HG03460 (cell line): Measurements from ENCODE around the gene PADI3.

Experiments used
- ATAC-seq: cut with Tn5 transposase; IDR thresholded peaks from one replicate; pipeline ENCODE4 v1.9.1; 2021; ENCODE audit not compliant: unreplicated experiment

PADI3 gene

GRCh38 chr1:17248781-17249180 is at the start of gene PADI3:
PADI3 (plus strand) TSS chr1:17249098; CDS start chr1:17249138, 40 bp downstream.
- ATAC-seq = no peak

GRCh38 chr1:17199267-17200044 is 49.4 kb upstream of the PADI3 start:
- no peak for ATAC-seq

- ATAC-seq = no peak
Observed at GRCh38 chr1:17200246-17200645, 48.7 kb upstream of the PADI3 start.

GRCh38 chr1:17200756-17201155 is 48.1 kb upstream of the PADI3 start:
- ATAC-seq = no peak

GRCh38 chr1:17201201-17202021 is 47.5 kb upstream of the PADI3 start:
- no peak for ATAC-seq

- ATAC-seq = no peak
Observed at GRCh38 chr1:17204546-17205440, 44.1 kb upstream of the PADI3 start, which contains the start of gene PADI1. PADI1 (plus strand) TSS chr1:17205128; CDS start chr1:17205218, 90 bp downstream.

GRCh38 chr1:17205652-17206051 is 43.2 kb upstream of the PADI3 start:
- no peak for ATAC-seq

- no peak for ATAC-seq
Observed at GRCh38 chr1:17206196-17206595, 42.7 kb upstream of the PADI3 start.

GRCh38 chr1:17207046-17207445 is 41.9 kb upstream of the PADI3 start:
- ATAC-seq = peak; percentile 43

DNA sequence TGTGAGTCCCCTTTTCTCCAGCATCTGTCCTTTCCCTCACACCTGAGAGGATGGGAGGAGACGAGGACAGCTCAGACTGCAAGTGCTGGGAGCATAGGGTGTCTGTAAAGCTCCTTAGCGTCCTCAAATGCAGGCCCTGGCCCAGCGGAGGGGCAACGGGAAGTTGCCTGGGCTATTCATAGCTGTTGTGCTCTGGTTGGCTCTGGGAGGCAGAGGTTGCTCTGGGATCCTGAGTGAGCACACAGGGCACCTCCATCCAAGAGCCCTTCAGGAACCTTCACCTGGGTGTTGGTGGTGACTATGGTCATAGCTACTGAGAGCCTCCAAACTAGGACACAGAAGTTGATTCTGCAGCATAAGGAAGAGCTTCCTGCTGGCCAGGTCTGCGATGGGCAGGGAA is 41.4 kb upstream of the PADI3 start:
- ATAC-seq = no peak

- ATAC-seq = peak; percentile 70
Observed at GRCh38 chr1:17207966-17208418, 40.9 kb upstream of the PADI3 start.

GRCh38 chr1:17208546-17208945 is 40.4 kb upstream of the PADI3 start:
- ATAC-seq = no peak

DNA sequence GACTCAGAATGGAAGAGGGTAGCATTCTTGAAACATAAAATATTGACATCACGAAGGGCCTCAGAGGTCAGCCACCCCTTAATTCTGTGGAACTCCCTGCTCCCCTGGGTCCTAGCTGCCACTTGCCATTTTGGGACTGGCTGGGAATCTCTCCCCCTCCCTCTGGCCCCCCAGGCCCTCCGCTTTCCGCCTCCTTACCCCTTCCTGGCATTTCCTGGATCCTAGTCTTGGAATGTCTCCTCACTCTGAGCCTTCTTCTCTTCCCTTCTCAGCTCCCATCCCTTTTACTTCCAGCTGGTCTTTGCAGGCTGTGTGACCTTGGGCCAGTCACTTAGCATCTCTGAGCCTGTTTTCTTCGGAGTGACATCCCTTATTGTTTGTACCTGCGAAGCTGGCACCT is 39.5 kb upstream of the PADI3 start:
- ATAC-seq = no peak

- no peak for ATAC-seq
Observed at GRCh38 chr1:17210176-17210575, 38.7 kb upstream of the PADI3 start.

- ATAC-seq = no peak
Observed at GRCh38 chr1:17211377-17211776, 37.5 kb upstream of the PADI3 start.

- no peak for ATAC-seq
Observed at GRCh38 chr1:17212009-17212408, 36.9 kb upstream of the PADI3 start.

GRCh38 chr1:17212487-17213121 is 36.3 kb upstream of the PADI3 start:
- no peak for ATAC-seq

- ATAC-seq = no peak
Observed at GRCh38 chr1:17213148-17213781, 35.6 kb upstream of the PADI3 start.

- ATAC-seq = no peak
Observed at GRCh38 chr1:17213782-17214148, 35.1 kb upstream of the PADI3 start.

DNA sequence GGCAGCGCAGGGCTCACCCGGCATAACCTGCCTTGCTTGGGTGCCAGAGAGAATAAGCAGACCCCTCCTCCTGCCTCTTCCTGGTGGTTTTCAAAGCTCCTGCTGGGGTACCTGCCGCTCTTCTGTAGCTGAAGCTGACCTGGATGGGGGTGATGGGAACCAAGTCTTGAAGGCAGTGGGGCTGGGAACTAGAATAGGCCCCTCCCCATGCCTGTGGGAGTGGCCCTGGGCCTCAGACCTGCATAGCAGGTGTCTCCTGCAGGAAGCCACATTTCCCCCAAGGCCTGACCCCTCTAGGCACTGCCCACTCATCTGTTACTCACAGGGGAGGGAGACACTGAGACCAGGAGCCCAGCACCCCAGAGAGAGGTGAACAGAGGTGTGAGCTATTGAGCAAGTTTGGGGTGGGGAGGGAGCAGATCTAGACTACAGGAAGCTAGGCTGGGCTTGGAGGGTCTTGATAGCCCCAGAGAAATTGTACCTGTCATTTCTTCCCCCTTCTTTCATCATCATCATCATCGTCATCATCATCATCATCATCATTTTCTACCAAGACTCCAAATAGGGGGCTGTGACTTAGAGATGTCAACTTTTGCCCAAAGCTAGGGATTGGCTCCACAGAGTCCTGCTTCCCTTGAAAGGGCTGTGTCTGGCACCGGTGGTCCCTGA is 33.9 kb upstream of the PADI3 start:
- no peak for ATAC-seq
